Subcutaneous adipose tissue (tissue), 4 donors: ENCODE measurements around the gene GPR146. TPM values are rescaled to one million over a fixed set of nuclear protein-coding genes. Genes with fewer than 3 reads are reported as not detected.

Experiments used
- total RNA-seq, 4 donors: library from RNA; depleted of rRNA; stranded (reverse); fragments of >200 nt; gene quantifications; one replicate each; pipeline ENCODE4 v1.1.0, GENCODE V29; 2016
- TF ChIP-seq, protein P1 (sequence below): fragments of 450-650 bp; IDR thresholded peaks from one replicate; pipeline ENCODE4 v1.5.1; 2016; ENCODE audit warnings: low read depth, mild to moderate bottlenecking, control low read depth, antibody characterized with exemption, moderate library complexity

The GPR146 gene
- total RNA-seq, 4 donors from 2014 or later: 44.0 to 145 (median 61.4) TPM

DNA sequence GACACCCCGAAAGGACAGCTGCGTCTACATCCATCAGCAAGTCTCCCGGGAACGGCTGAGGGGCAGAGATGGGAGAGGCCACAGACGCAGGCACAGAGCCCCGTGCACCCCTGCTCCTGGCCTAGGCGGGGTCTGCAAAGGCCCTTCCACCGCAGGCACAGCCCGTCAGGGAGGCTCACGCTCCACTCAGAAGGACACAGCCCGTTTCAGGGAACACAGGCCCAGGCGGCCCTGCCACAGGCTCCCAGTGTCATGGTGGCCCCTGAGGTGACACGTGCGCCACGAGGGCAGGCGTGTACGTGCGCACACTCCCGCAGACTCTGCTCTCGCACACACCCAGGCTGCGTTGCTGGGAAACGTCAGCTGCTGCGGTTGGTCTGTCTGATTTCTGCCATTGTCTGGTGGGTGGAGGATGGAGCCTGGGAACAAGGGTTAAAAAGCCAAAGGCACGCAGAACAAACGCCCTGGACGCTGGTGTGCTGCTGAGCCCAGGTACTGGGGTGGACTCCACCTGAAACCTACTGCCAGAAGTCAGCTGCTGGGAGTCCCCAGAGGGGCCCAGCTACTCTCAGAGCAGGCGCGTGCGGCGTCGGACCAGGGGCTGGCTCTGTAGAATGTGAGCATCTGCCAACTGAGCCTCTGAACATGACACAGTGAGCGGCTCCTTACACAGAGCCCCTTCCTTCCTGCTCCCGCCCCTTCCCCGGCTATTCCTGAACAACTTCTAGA lies 56.7 kb downstream of the GPR146 start:
- TF ChIP-seq, protein P1, sequence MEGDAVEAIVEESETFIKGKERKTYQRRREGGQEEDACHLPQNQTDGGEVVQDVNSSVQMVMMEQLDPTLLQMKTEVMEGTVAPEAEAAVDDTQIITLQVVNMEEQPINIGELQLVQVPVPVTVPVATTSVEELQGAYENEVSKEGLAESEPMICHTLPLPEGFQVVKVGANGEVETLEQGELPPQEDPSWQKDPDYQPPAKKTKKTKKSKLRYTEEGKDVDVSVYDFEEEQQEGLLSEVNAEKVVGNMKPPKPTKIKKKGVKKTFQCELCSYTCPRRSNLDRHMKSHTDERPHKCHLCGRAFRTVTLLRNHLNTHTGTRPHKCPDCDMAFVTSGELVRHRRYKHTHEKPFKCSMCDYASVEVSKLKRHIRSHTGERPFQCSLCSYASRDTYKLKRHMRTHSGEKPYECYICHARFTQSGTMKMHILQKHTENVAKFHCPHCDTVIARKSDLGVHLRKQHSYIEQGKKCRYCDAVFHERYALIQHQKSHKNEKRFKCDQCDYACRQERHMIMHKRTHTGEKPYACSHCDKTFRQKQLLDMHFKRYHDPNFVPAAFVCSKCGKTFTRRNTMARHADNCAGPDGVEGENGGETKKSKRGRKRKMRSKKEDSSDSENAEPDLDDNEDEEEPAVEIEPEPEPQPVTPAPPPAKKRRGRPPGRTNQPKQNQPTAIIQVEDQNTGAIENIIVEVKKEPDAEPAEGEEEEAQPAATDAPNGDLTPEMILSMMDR: no peak

DNA sequence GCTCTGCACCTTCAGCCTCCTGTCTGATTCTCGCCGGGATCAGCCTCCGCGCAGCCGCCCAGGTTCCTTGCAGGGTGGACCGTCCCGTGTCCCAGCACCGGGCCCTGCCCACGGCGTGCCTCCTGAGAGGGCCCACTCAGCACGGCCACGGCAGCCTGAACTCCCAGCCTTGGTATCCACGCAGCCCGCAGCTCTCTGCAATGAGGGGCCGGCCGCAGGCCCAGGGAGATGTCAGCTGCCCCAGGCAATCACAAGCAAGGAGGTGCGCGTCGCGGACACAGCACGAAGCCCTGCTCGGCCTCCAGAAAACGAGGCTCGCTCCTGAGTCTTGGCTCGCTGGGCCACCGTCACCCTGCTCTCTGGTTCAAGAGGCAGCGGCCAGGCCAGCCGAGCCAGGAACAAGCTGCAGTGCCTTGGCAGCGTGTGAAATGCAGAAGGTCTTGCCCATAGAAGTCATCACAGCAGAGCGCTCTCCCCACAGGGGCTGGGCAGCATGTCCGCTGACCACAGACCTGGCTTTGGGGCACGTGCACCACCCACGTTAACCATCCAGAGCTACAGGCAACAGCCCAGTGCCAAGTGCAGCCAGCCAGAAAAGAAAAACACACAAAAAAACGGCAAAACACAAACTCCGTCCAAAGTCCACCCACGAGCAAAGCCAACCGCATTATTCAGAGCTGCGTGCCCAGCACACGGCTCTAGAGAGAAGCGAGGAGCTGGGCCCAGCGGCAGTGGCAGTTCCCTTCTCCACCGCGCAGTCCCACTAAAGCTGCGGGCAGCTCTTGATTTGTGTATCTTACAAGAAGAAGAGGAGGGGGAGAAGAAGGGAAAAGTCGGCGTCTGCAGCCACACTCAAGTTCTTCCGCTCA lies 57.5 kb downstream of the GPR146 start:
- TF ChIP-seq, protein P1: no peak

DNA sequence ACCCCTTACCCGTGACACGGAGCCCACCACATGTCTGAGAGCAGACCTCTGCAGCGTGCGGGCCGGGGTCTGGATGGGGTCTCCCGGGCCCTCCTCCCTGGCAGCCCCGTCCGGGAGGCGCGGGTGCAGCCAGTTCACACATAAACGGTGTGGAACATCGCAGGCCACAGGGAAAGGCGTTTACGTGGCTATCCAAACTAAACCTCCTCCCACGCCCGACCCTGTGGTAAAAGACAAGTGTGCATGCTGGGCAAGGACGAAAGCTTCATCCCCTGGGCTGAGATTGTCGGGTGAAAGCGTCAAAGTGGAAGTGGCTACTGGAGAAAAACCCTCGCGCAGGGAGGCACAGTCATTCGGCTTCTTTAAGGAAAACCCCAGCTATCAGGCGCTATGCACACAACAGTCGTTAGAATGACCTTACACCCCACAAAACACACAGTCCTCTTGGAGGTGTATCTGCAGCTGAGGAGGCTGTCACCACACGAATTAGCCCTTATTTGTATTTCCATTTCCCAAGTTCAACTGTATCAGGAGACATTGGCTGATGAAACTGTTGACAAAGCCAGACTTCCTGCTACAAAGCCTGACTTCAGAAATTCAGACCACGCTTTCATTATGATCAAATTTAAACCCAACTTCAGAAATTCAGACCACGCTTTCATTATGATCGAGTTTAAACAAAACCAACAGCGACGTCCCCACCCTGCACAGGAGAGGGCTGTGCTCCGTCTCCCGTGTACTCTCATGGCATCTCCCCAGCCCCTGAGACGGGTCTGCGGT lies 58.9 kb downstream of the GPR146 start:
- TF ChIP-seq, protein P1: no peak

DNA sequence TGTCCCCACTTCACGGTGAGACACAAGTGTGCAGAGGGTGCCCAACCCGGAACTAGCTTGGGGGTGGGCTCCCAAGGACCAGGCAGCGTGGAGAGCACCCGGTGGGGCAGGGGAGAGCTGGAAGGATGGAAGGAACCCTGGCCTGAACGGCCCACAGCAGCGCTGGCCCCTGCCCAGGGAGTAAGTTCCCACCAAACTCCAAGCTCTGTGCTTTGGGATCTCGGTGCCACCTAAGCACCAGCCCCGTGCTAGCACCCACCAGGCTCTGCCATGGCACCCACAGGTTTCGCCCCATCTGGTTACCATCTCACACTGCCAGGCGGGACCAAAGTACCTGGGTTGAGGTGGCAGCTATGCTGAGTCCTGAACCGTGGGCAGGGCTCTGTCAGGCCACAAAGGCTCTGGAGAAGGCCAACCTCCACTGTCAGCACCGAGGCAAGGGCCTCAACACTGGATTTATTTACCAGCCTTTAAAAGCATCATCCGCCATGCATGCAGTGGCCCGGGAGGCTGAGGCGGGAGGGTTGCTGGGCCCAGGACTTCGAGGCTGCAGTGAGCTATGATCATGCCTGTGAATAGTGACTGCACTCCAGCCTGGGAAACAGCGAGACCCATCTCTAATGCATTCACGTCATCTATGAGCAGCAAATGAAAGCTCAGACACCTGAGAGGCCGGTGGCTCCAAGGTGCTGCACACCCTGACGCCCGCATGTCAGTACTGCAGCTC lies 59.6 kb downstream of the GPR146 start:
- TF ChIP-seq, protein P1: no peak

DNA sequence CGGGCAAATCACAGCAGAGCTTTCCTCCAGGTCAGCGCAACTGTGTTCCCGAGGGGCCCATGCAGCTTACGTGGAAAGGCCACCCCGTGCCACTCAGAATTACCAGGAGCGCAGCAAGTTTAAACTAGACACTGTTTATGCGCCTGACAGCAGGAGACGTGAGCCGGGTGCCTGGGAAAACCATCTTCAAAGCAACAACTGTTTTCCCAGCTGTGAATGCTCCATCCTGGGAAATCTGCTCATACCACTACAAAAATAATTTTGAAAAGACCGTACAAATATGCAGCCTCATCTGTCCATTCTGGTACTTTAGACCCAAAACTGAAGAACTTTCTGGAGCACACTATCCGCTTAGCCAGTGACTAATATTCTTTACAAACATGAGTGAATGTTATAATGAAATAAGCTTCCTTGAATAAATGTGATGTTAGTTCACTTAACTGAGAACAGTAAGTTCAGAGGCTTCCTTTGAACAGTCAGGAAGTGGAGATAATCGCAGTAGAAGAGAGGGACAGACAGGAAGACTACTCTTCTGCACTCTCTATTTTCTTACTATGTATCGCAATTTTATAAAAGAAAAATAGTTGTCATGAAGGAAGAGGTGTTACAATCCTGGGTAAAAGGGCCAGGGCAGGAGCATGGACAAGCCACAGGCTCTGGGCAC lies 60.3 kb downstream of the GPR146 start:
- TF ChIP-seq, protein P1: no peak

DNA sequence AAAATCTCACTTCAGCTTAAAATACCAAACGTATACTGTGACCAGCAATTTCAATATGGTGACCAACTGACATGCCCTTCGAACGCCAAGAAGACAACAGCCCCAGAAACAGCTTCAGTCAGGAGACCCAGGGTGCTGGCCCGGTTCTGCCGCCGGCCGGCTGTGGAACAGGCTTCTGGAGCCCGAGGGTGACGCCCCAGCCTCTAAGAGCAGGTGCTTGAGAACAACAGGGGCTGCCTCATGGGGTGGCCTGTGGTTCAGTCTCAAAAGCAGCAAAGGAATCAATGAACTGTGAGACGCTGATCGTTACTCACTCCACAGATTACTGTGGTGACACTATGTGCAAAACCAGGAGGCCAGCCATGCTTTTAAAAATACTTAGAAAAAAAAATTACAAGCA lies 60.8 kb downstream of the GPR146 start:
- TF ChIP-seq, protein P1: no peak
